Spleen (tissue), 7 donors: ENCODE measurements around the gene ENTPD5.

Experiments used
- POLR2A ChIP-seq, 3 donors: fragments of 450-650 bp; IDR thresholded peaks; one replicate each; pipeline ENCODE4 v1.5.1; 2017; ENCODE audit warnings: antibody characterized with exemption in 3 of 3, mild to moderate bottlenecking in 1 of 3
- POLR2AphosphoS5 ChIP-seq, 3 donors: sonication (generic); formaldehyde crosslinking; IDR thresholded peaks; one replicate each; pipeline ENCODE4 v1.5.1; 2017; ENCODE audit warnings: antibody characterized with exemption in 3 of 3
- TF ChIP-seq, protein P1 (sequence below), 11 experiments: fragments of 200-600 bp in 7 of 11; fragments of 450-650 bp in 4 of 11; sonication (generic) in 4 of 11; IDR thresholded peaks in 8 of 11; conservative IDR thresholded peaks in 3 of 11; 1 replicate in 7 of 11; 2 replicates in 4 of 11; pipeline versions ENCODE4 v1.4.0 to v1.8.0; 2016 to 2021; ENCODE audit warnings: antibody characterized with exemption in 11 of 11, inconsistent platforms in 4 of 11, mild to moderate bottlenecking in 1 of 11
- donor health status: DM: no; HTN: no; CAD: no; lungs with moderate emphysema.
- donor health status: DM: no; HTN: no; CAD: no.
- donor health status: DM: no; HTN: no; CAD: no.

DNA sequence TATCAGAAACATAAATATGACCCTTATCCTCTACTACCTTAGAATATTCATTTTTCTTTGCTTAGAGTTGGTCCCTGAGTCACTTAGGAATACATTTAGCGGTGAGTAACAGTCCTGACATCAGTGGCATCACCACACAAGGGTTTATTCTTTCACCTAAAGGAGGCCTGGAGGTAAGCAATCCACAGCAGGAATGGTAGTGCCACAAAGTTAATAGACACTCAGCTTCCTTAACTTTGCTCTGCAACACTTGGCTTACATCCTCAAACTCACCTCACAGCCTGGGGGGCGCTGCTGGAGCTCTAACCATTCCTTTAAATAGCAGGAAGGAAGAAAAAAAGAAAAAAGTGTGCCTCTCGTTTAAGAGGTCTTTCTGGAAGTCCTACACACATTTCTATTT is 29.2 kb upstream of the ENTPD5 start:
- TF ChIP-seq, protein P1, sequence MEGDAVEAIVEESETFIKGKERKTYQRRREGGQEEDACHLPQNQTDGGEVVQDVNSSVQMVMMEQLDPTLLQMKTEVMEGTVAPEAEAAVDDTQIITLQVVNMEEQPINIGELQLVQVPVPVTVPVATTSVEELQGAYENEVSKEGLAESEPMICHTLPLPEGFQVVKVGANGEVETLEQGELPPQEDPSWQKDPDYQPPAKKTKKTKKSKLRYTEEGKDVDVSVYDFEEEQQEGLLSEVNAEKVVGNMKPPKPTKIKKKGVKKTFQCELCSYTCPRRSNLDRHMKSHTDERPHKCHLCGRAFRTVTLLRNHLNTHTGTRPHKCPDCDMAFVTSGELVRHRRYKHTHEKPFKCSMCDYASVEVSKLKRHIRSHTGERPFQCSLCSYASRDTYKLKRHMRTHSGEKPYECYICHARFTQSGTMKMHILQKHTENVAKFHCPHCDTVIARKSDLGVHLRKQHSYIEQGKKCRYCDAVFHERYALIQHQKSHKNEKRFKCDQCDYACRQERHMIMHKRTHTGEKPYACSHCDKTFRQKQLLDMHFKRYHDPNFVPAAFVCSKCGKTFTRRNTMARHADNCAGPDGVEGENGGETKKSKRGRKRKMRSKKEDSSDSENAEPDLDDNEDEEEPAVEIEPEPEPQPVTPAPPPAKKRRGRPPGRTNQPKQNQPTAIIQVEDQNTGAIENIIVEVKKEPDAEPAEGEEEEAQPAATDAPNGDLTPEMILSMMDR (IDR thresholded peaks at IDR 0.05 in 8 of 11, conservative IDR thresholded peaks at IDR 0.05 in 3 of 11), result no peak
- no peak for TF ChIP-seq POLR2AphosphoS5 (IDR thresholded peaks at IDR 0.05)
- no peak for TF ChIP-seq POLR2A (IDR thresholded peaks at IDR 0.05)
